GM19452 (cell line): ENCODE measurements around the gene MUC4.
"Not testable (repeated sequence)": the region's sequence is repeated elsewhere in the genome, so short reads cannot be mapped to it uniquely, and the experiment has no call there.

ENCODE experiments used
- ATAC-seq: cut with Tn5 transposase; IDR thresholded peaks from one replicate; pipeline ENCODE4 v1.9.1; 2021; ENCODE audit not compliant: unreplicated experiment

The MUC4 gene

GRCh38 chr3:195838714-195839113 lies 27.0 kb upstream of the MUC4 start:
- no peak for ATAC-seq

DNA sequence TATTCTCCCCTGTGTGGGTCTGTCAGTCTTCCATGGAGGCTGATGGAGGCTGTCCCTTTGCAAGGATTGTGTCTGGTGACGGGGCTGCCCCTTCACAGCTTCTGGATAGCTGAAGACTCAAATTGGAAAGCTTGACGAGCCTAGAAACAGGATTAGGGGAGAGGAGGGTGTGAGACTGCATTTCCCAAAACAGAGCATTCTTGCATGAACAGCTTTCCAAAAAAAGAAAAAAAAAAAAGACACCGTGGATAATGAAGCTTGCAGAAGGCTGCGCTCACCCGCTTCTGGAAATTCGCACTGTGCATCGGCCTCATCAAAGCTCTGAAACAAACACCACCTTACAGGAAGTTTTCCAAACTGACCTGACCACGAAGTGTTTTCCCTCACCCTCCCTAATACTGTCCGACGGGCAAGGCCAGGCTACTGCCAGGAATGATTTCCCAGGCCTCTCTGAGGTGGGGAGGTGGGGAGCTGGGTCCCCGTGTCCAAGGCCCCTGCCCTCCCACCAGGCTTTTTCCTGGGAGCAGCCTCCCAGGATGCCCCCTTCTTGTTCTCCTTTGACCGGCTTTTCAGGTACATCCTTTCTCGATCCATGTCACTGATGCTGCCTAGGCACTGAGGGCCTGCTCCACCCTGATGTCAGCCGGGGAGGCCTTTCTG lies 24.9 kb upstream of the MUC4 start:
- no peak for ATAC-seq

- no peak for ATAC-seq
Measured at GRCh38 chr3:195835791-195836190, 24.1 kb upstream of the MUC4 start.

DNA sequence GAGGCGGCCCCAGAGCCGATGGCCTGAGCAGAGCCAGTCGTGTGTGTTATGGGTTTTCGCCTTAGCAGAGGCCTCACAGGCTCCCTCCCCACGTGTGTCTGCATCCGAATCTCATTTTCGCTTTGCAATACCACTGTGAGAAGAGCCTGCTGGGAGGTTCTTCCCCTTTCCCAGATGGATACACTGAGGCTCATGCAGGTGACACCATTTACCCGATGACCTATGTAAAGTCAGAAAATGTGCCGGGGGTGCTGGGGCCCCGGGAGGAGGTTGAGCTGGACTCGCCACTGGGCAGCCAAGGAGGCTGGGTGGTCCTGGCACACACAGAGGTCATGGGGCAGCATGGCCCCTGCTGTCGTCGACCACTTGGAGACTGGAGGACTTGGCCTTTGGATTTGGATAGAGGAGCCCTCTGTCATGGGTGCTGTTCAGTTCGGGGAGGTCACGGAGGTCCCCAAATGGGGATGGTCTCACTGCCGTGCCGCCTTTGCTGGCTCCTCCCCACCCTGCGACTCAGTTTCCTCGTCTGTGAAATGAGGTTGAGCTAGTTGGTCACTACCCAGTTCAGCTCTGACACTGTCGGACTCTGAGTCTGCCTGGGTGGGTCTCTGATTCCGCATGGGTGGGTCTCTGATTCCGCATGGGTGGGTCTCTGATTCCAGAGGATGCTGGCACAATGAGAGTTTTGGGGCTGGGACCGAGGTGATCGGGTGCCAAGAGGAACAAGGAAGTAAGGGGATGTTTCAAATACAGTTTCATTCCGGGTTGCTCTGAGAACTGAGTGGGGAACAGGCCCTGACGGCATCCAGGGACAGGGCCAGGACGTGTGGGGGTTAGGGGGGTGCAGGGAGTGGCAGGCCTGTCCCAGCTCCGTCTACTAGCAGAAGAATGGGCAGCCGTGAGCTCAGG lies 23.2 kb upstream of the MUC4 start:
- no peak for ATAC-seq

DNA sequence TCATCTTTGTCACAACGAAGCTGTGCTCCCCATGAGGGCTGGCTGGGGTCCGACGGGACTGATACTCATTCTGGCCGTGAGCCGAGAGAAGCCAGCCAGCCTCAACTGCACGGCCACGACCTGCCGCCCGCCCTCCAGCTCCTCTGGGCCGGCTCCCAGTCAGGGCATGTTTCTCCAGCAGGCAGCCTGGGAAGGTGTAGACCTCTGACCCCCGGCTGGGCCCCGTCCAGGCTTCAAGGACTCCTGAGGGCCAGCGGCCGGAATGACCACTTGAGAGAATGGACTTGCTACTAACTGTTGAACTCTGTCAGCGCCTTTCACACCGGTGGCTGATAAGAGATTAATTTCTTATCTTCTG lies 18.1 kb upstream of the MUC4 start:
- no peak for ATAC-seq

DNA sequence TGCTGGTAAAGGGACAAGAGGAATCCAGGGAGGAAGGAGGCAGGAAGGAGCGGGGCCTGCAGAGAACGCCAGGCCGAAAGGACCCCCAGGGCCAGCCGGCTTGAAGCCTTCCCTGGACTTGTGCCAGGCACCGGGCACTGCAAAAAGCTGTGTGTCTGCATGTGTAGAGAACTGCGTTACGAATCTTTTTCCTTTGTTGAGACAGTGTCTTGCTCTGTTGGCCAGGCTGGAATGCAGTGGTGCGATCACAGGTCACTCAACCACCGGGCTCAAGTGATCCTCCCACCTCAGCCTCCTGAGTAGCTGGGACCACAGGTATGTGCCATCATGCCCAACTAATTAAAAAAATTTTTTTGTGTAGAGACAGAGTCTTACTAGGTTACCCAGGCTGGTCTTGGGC lies 17.0 kb upstream of the MUC4 start:
- no peak for ATAC-seq

DNA sequence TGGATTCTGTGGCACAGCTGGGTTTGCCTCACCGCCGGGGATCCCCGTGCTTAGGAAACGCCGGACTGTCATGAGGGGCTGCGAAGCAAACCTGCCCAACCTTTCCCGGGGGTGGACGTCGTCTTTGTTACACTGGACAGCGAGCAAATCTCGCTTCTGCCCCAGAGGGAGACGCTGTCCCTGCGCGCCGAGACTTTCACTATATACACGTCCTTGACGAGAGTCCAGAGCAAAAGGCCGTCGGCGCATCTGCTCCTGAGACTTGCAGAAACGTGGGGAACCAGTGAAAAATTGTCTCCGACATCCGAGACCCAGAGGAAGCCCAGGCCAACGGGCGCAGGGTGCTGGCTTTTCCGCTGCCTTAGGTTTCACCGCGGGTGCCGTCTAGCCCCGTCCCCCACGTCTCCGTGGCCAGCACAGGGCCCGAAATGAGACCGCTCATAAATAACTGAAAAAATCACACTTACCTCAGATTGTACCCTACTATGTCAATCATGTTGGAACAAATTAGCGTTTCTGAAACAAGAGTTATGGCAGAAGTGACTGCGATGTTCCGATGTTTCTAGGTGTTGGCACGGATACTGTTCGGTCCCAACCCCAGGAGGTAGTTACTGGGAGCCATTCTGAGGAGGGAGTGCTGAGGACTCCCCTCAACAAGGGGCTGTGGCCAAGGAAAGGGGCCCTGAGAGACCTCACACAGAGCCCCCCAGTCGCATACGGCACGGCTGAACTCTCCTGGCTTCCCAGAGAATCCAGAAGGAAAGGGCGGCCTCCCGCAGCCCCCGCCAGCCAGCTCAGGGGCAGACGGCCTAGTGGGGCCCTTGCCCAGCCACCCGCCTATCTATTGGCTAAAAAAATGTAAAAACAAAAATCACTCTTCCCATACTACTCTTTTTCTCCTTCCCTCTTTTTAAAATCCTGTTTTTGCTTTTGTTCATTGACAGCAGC lies 14.4 kb upstream of the MUC4 start:
- no peak for ATAC-seq

GRCh38 chr3:195825191-195825588 lies 13.5 kb upstream of the MUC4 start:
- no peak for ATAC-seq

DNA sequence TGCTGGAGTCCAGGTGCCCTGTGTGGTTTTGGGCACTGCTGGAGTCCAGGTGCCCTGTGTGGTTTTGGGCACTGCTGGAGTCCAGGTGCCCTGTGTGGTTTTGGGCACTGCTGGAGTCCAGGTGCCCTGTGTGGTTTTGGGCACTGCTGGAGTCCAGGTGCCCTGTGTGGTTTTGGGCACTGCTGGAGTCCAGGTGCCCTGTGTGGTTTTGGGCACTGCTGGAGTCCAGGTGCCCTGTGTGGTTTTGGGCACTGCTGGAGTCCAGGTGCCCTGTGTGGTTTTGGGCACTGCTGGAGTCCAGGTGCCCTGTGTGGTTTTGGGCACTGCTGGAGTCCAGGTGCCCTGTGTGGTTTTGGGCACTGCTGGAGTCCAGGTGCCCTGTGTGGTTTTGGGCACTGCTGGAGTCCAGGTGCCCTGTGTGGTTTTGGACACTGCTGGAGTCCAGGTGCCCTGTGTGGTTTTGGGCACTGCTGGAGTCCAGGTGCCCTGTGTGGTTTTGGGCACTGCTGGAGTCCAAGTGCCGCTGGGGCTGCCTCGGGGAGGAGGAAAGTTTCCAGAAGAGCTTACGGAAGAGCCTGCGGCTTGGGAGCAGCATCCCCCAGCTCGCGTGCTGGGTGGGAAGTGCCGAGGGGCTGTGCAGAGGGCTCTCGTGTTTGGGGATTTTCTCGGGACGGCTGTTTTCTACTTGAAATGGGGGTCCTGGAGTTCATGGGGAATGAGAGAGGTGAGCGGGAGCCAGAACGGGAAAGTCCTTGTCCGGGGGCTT lies 12.9 kb upstream of the MUC4 start:
- not testable (repeated sequence) for ATAC-seq

DNA sequence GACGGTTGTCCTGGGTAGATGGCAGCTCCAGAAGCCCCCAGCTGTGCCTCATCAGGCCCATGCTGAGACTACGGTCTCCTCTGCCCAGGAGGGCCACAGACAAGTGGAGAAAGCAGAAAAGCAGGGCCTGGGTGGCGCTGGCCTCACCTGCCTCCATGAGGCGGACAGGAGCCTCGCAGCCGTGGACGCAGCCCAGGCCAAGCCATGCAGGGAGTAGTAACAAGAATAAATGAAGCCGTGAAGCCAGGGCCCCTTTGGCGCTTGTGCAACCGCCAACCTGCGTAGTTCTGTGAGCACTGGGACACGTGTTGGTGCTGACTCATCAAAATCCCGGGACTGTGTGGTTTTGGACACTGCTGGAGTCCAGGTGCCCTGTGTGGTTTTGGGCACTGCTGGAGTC lies 12.3 kb upstream of the MUC4 start:
- ATAC-seq: no peak

- ATAC-seq: no peak
Measured at GRCh38 chr3:195823280-195823679, 11.6 kb upstream of the MUC4 start.

GRCh38 chr3:195822131-195822696 lies 10.5 kb upstream of the MUC4 start:
- no peak for ATAC-seq

DNA sequence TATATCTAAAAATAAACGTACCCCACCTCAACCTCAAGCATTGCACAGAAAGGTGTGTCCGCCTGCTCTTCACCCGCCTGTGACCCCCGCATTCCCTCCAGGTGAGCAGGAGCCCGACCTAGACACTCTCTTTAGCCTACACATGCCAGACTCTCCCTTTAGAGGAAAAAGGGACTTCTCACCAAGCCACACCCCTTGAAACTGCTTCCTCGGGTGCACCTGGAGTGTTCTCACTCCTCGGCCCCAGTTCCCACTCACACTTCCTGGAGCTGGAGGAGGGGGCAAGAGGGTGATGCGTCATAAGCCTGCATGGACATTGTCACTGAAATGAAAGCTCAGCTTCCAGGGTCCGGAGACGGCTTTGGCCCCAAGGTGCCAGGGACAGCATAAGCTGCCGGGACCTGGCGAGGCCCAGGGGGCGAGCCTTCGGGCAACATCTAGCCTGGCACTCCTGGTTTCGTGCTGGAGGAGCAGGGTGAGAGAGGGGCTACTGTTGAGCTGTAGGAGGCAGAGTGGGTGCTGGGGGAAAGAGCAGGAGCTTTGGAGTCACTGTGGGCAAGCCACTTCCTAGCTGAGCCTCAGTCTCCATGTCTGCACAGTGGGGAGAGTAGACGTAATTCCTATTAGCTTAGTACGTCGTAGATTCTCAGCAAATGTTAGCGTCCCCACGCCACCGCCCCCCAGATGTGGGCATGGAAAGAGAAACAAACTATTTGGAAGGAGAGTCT lies 9.8 kb upstream of the MUC4 start:
- no peak for ATAC-seq

- ATAC-seq: no peak
Measured at GRCh38 chr3:195820901-195821300, 9.2 kb upstream of the MUC4 start.

GRCh38 chr3:195820186-195820585 lies 8.5 kb upstream of the MUC4 start:
- ATAC-seq: no peak

- ATAC-seq: no peak
Measured at GRCh38 chr3:195818301-195818700, 6.6 kb upstream of the MUC4 start.

DNA sequence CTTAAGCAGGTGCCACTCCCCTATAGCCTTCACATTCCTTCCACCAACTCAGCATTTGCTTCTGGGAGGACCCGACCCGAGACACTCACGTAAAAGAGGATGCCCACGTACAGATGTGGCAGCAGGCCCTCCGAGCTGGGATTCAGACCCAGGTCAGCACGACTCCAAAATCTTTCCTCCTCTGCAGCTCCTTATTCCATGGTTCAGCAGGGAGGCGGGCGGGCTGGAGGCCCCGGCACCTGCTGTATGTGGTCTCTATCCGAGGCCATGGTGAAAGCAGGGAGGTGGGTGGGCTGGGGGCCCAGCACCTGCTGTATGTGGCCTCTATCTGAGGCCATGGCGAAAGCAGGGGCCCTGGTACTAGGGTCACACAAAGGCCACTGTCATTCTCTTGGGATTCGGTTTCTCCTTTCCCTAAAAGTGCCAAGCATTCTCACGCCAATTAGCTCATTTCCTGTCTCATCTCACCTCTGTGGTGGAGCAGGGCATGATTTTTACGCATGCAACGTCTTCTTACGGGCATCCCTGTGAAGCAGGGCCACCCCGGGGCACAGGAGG lies 5.9 kb upstream of the MUC4 start:
- no peak for ATAC-seq

GRCh38 chr3:195816276-195816913 lies 4.7 kb upstream of the MUC4 start:
- not testable (repeated sequence) for ATAC-seq
